ENCODE data around the gene TTYH2. TPM values are rescaled to one million over a fixed set of nuclear protein-coding genes. Genes with fewer than 3 reads are reported as not detected.

TTYH2 gene
- total and polyA plus RNA-seq, 7 donors = 0.60 to 10.0 (median 4.9) TPM

GRCh38 chr17:74245145-74245831 is 31.9 kb downstream of the TTYH2 start:
- H3K4me1 ChIP-seq = peaks cover 0 to 13% (median 5%) of the 10 kb centered on the region in 4 donors
- H3K27ac ChIP-seq = peak overlapping the region in 3 of 4 donors; percentile 23 to 52 (median 52)
- no peaks in the 10 kb centered on the region for H3K27me3 ChIP-seq
- intact Hi-C loops (cut with DNase I) = no loop called here
- no peak for DNase-seq
- no peaks in the 10 kb centered on the region for H3K36me3 ChIP-seq
- no peak overlapping the region for H3K4me3 ChIP-seq
- H3K9me3 ChIP-seq = no peaks in the 10 kb centered on the region
- no peak for TF ChIP-seq POLR2A (IDR thresholded peaks at IDR 0.05)
- no peak for TF ChIP-seq EP300 (IDR thresholded peaks at IDR 0.05)
- no peak for TF ChIP-seq POLR2AphosphoS5 (IDR thresholded peaks at IDR 0.05)
- TF ChIP-seq, protein P1, sequence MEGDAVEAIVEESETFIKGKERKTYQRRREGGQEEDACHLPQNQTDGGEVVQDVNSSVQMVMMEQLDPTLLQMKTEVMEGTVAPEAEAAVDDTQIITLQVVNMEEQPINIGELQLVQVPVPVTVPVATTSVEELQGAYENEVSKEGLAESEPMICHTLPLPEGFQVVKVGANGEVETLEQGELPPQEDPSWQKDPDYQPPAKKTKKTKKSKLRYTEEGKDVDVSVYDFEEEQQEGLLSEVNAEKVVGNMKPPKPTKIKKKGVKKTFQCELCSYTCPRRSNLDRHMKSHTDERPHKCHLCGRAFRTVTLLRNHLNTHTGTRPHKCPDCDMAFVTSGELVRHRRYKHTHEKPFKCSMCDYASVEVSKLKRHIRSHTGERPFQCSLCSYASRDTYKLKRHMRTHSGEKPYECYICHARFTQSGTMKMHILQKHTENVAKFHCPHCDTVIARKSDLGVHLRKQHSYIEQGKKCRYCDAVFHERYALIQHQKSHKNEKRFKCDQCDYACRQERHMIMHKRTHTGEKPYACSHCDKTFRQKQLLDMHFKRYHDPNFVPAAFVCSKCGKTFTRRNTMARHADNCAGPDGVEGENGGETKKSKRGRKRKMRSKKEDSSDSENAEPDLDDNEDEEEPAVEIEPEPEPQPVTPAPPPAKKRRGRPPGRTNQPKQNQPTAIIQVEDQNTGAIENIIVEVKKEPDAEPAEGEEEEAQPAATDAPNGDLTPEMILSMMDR (IDR thresholded peaks at IDR 0.05) = no peak
- 30 to 63% methylated on average over 21 of the region's 21 CpGs for WGBS, 2 donors

GRCh38 chr17:74245871-74246270 is 32.5 kb downstream of the TTYH2 start:
- Histone ChIP-seq H3K4me1 (peaks cover 0 to 10% (median 5%) of the 10 kb centered on the region in 4 donors), H3K4me3 (no peak overlapping the region), H3K27ac (peak overlapping the region in 3 of 4 donors; percentile 20 to 52 (median 52)), H3K9me3 (no peaks in the 10 kb centered on the region), H3K27me3 (no peaks in the 10 kb centered on the region), H3K36me3 (no peaks in the 10 kb centered on the region)
- TF ChIP-seq POLR2AphosphoS5 (IDR thresholded peaks at IDR 0.05) (no peak), POLR2A (IDR thresholded peaks at IDR 0.05) (no peak), EP300 (IDR thresholded peaks at IDR 0.05) (no peak)
- TF ChIP-seq, protein P1 (IDR thresholded peaks at IDR 0.05) = no peak
- intact Hi-C loops (cut with DNase I) = no loop called here
- WGBS, 2 donors = 45 to 48% methylated on average over 5 of the region's 5 CpGs
- DNase-seq = no peak

GRCh38 chr17:74249590-74250270 is 36.4 kb downstream of the TTYH2 start:
- intact Hi-C loops (cut with DNase I) = no loop called here
- TF ChIP-seq POLR2AphosphoS5 (IDR thresholded peaks at IDR 0.05) (no peak), EP300 (IDR thresholded peaks at IDR 0.05) (no peak), POLR2A (IDR thresholded peaks at IDR 0.05) (no peak)
- TF ChIP-seq, protein P1 (IDR thresholded peaks at IDR 0.05) = no peak
- 56 to 84% methylated on average over 17 of the region's 17 CpGs for WGBS, 2 donors

GRCh38 chr17:74250324-74250995 is 37.1 kb downstream of the TTYH2 start:
- intact Hi-C loops (cut with DNase I) = no loop called here
- TF ChIP-seq POLR2AphosphoS5 (IDR thresholded peaks at IDR 0.05) = no peak
- TF ChIP-seq, protein P1 (IDR thresholded peaks at IDR 0.05) = no peak
- no peak for TF ChIP-seq POLR2A (IDR thresholded peaks at IDR 0.05)
- TF ChIP-seq EP300 (IDR thresholded peaks at IDR 0.05) = no peak
- no peak for DNase-seq
- Histone ChIP-seq H3K36me3 (peaks cover 0 to 11% (median 0%) of the 10 kb centered on the region in 4 donors), H3K4me1 (peaks cover 0 to 3% (median under 1%) of the 10 kb centered on the region in 4 donors), H3K4me3 (no peak overlapping the region), H3K27ac (no peak overlapping the region), H3K27me3 (no peaks in the 10 kb centered on the region), H3K9me3 (no peaks in the 10 kb centered on the region)
- 76% methylated on average over 12 of the region's 12 CpGs for WGBS, 2 donors

More at GRCh38 chr17:74249590-74250270, 36.4 kb downstream of the TTYH2 start:
- H3K36me3 ChIP-seq = peaks cover 0 to 11% (median 0%) of the 10 kb centered on the region in 4 donors
- no peak overlapping the region for H3K4me3 ChIP-seq
- no peak overlapping the region for H3K27ac ChIP-seq
- no peaks in the 10 kb centered on the region for H3K27me3 ChIP-seq
- no peaks in the 10 kb centered on the region for H3K9me3 ChIP-seq
- DNase-seq = no peak
- peaks cover 0 to 10% (median 2%) of the 10 kb centered on the region in 4 donors for H3K4me1 ChIP-seq

Data from sigmoid colon (tissue), 7 donors.